Activated naive CD4-positive, alpha-beta T cell treated with anti-CD3 and anti-CD28 coated beads, Interleukin-2, amount 10 ng/mL, durations not matched to agents 7 days and 5 days (primary cell): ENCODE measurements around the gene ANKRD11.
A peak's percentile ranks its signal among the peaks of the same experiment; 100 is the strongest.

ENCODE experiments used
- CTCF ChIA-PET: fragments of 350-600 bp; sonication (Branson Sonifier 250); formaldehyde crosslinking; loops from one replicate; lab custom pipeline; 2021; ENCODE audit warnings: antibody characterized with exemption; lab: Charles Lee
- DNase-seq: peaks from one replicate; pipeline ENCODE4 v3.0.0-alpha.2; 2020
- H3K27ac Mint-ChIP-seq: one replicate; pipeline ENCODE4 v1.8.0; 2021; ENCODE audit warnings: mild to moderate bottlenecking, moderate library complexity, mixed read lengths
- H3K27me3 Mint-ChIP-seq: one replicate; pipeline ENCODE4 v1.8.0; 2021; ENCODE audit warnings: mild to moderate bottlenecking, mixed read lengths
- H3K36me3 Mint-ChIP-seq: one replicate; pipeline ENCODE4 v1.8.0; 2021; ENCODE audit warnings: mixed read lengths
- H3K4me1 Mint-ChIP-seq: one replicate; pipeline ENCODE4 v1.8.0; 2021; ENCODE audit warnings: mixed read lengths
- H3K4me3 Mint-ChIP-seq: one replicate; pipeline ENCODE4 v1.8.0; 2021; ENCODE audit warnings: mild to moderate bottlenecking, moderate library complexity, mixed read lengths
- H3K9me3 Mint-ChIP-seq: one replicate; pipeline ENCODE4 v1.8.0; 2021; ENCODE audit warnings: mixed read lengths

ANKRD11 gene

GRCh38 chr16:89288577-89288844, 201.8 kb downstream of the ANKRD11 start:
- Mint-ChIP-seq H3K27me3 (no peaks in the 10 kb centered on the region), H3K27ac (no peak overlapping the region), H3K9me3 (no peaks in the 10 kb centered on the region)

GRCh38 chr16:89287777-89288576, 202.4 kb downstream of the ANKRD11 start:
- peaks cover 20% of the 10 kb centered on the region for H3K36me3 Mint-ChIP-seq
- no peaks in the 10 kb centered on the region for H3K27me3 Mint-ChIP-seq
- CTCF ChIA-PET: interaction anchor here (0.6 to 2.4 kb wide), 5 partner anchors 11 to 48 kb away, joined by 3 to 6 read pairs (median 5); no protein-coding TSS in a partner anchor
- no peaks in the 10 kb centered on the region for H3K9me3 Mint-ChIP-seq
- no peak overlapping the region for H3K4me3 Mint-ChIP-seq
- DNase-seq: no peak
- no peak overlapping the region for H3K27ac Mint-ChIP-seq
- H3K4me1 Mint-ChIP-seq: peaks cover 4% of the 10 kb centered on the region

More at GRCh38 chr16:89288577-89288844, 201.8 kb downstream of the ANKRD11 start:
- H3K36me3 Mint-ChIP-seq: peaks cover 20% of the 10 kb centered on the region
- no peak for DNase-seq
- peaks cover 4% of the 10 kb centered on the region for H3K4me1 Mint-ChIP-seq
- H3K4me3 Mint-ChIP-seq: no peak overlapping the region
- CTCF ChIA-PET: interaction anchor here (0.6 to 2.4 kb wide), 10 partner anchors 11 to 220 kb away, joined by 3 to 7 read pairs (median 4); partner anchors contain the start of gene SPG7

- H3K4me1 Mint-ChIP-seq: peaks cover 4% of the 10 kb centered on the region
- H3K4me3 Mint-ChIP-seq: no peak overlapping the region
- peak overlapping the region; percentile 30 for H3K27ac Mint-ChIP-seq
- peaks cover 20% of the 10 kb centered on the region for H3K36me3 Mint-ChIP-seq
- no peaks in the 10 kb centered on the region for H3K9me3 Mint-ChIP-seq
- no peaks in the 10 kb centered on the region for H3K27me3 Mint-ChIP-seq
- DNase-seq: no peak
- CTCF ChIA-PET: no interaction called here
These were observed 204.3 kb downstream of the ANKRD11 start for GRCh38 chr16:89286096-89286495.

- no peak overlapping the region for H3K27ac Mint-ChIP-seq
- H3K9me3 Mint-ChIP-seq: no peaks in the 10 kb centered on the region
- peaks cover 21% of the 10 kb centered on the region for H3K36me3 Mint-ChIP-seq
- H3K4me1 Mint-ChIP-seq: peaks cover 4% of the 10 kb centered on the region
- H3K27me3 Mint-ChIP-seq: no peaks in the 10 kb centered on the region
- H3K4me3 Mint-ChIP-seq: no peak overlapping the region
- DNase-seq: no peak
- CTCF ChIA-PET: no interaction called here
These were observed 205.0 kb downstream of the ANKRD11 start for GRCh38 chr16:89285381-89285780.

DNA sequence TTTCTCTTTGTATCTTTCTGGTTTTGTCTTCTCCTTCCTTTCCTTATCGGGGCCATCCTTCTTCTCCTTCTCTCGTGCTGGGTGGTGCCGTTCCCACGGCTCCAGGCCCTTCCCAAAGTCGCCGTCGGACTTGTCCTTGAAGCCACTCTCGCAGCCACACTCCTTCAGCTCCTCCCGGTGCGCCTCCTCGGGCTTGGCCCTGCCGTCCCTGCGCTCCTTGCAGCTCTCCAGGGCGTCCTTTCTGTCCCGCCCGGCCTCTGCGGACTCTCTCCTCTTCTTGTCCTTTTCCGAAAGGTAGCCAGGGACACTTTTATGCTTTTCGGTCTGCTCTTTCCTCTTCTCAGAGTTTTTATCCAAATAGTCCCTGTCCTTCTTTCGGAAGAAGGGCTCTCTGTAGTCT, 206.9 kb downstream of the ANKRD11 start:
- no peaks in the 10 kb centered on the region for H3K9me3 Mint-ChIP-seq
- H3K36me3 Mint-ChIP-seq: peaks cover 15% of the 10 kb centered on the region
- no peak overlapping the region for H3K27ac Mint-ChIP-seq
- no peak for DNase-seq
- H3K4me3 Mint-ChIP-seq: no peak overlapping the region
- H3K4me1 Mint-ChIP-seq: no peaks in the 10 kb centered on the region
- no peaks in the 10 kb centered on the region for H3K27me3 Mint-ChIP-seq
- CTCF ChIA-PET: no interaction called here

GRCh38 chr16:89282523-89282922, 207.8 kb downstream of the ANKRD11 start:
- Mint-ChIP-seq H3K36me3 (peaks cover 14% of the 10 kb centered on the region), H3K4me3 (no peak overlapping the region), H3K27me3 (no peaks in the 10 kb centered on the region), H3K4me1 (no peaks in the 10 kb centered on the region), H3K27ac (no peak overlapping the region), H3K9me3 (no peaks in the 10 kb centered on the region)
- CTCF ChIA-PET: no interaction called here
- no peak for DNase-seq

DNA sequence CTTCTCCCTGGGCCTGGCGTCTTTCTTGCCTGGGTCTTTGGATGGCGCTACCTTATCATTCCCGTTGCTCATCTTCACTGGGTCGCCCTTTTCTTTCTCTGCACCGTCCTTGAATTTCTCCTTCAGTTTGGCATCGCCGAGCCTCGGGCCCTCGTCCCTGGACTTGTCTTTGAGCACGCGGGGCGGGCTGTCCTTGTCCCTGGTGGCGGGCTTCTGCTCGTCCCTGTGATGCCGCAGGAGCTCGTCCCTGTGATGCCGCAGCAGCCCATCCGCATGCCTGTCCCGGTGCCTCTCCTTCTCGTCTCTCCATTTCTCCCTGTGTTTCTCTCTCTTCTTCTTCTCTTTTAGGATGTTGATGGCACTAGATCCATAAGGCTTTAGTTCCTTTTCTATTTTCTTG, 208.5 kb downstream of the ANKRD11 start:
- CTCF ChIA-PET: no interaction called here
- Mint-ChIP-seq H3K27me3 (no peaks in the 10 kb centered on the region), H3K4me1 (no peaks in the 10 kb centered on the region), H3K27ac (no peak overlapping the region), H3K9me3 (no peaks in the 10 kb centered on the region), H3K36me3 (peaks cover 13% of the 10 kb centered on the region), H3K4me3 (no peak overlapping the region)
- DNase-seq: no peak

- peaks cover 9% of the 10 kb centered on the region for H3K36me3 Mint-ChIP-seq
- no peak for DNase-seq
- H3K9me3 Mint-ChIP-seq: no peaks in the 10 kb centered on the region
- H3K27ac Mint-ChIP-seq: no peak overlapping the region
- H3K4me3 Mint-ChIP-seq: no peak overlapping the region
- no peaks in the 10 kb centered on the region for H3K4me1 Mint-ChIP-seq
- CTCF ChIA-PET: no interaction called here
- H3K27me3 Mint-ChIP-seq: no peaks in the 10 kb centered on the region
These were observed 209.2 kb downstream of the ANKRD11 start for GRCh38 chr16:89281189-89281577.

GRCh38 chr16:89280546-89281188, 209.7 kb downstream of the ANKRD11 start:
- CTCF ChIA-PET: no interaction called here
- Mint-ChIP-seq H3K27me3 (no peaks in the 10 kb centered on the region), H3K27ac (no peak overlapping the region)

GRCh38 chr16:89279666-89280481, 210.5 kb downstream of the ANKRD11 start:
- H3K9me3 Mint-ChIP-seq: no peaks in the 10 kb centered on the region
- CTCF ChIA-PET: no interaction called here

More at GRCh38 chr16:89280546-89281188, 209.7 kb downstream of the ANKRD11 start:
- no peak for DNase-seq
- no peaks in the 10 kb centered on the region for H3K4me1 Mint-ChIP-seq
- no peak overlapping the region for H3K4me3 Mint-ChIP-seq
- peaks cover 12% of the 10 kb centered on the region for H3K36me3 Mint-ChIP-seq
- no peaks in the 10 kb centered on the region for H3K9me3 Mint-ChIP-seq

DNA sequence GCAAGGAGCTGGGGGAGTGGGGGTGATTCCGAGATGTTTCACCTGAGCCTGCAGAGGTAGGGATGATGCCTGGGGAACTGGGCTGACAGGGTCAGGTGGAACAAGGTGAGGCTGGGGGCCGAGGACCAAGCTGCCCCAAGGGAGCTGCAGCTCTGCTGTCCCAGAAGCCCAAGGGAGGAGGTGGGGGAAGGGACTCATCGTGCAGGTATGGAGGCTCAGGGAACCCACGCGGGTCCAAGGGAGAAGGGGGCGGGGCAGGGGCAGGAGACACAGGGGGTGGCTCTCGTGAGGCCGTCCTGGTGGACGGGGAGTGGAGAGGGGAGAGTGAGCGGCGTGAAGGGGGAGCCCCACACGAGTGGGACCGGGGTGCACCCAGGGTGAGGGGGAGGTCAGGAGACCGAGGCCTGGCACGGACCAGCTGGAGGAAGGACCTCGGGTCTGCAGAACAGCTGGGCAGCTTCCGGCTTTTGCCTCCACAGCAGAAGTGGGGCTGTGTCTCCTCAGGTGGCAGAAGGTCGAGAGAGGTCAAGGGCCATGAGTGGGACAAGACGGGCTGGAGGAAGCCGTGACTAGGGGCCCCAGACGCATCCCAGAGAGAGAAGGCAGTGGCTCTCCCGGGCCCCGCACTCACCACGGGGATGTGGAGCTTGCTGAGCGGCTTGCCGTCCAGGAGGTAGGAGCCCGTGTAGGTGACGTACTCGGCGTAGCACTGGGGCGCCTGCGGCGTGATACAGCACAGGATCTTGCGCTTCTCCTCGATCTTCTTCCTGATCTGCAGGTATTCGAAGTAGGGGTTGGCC, 211.7 kb downstream of the ANKRD11 start:
- no peaks in the 10 kb centered on the region for H3K9me3 Mint-ChIP-seq
- CTCF ChIA-PET: interaction anchor here (0.8 kb wide), 1 partner anchor 11 kb away, joined by 4 read pairs; no protein-coding TSS in a partner anchor
- DNase-seq: no peak
- H3K27me3 Mint-ChIP-seq: no peaks in the 10 kb centered on the region
- H3K4me1 Mint-ChIP-seq: no peaks in the 10 kb centered on the region
- no peak overlapping the region for H3K4me3 Mint-ChIP-seq
- H3K27ac Mint-ChIP-seq: peak overlapping the region; percentile 42
- H3K36me3 Mint-ChIP-seq: peaks cover 22% of the 10 kb centered on the region

More at GRCh38 chr16:89279666-89280481, 210.5 kb downstream of the ANKRD11 start:
- Mint-ChIP-seq H3K4me3 (no peak overlapping the region), H3K4me1 (no peaks in the 10 kb centered on the region), H3K36me3 (peaks cover 16% of the 10 kb centered on the region), H3K27me3 (no peaks in the 10 kb centered on the region), H3K27ac (no peak overlapping the region)
- no peak for DNase-seq

GRCh38 chr16:89277641-89278341, 212.6 kb downstream of the ANKRD11 start:
- H3K4me1 Mint-ChIP-seq: no peaks in the 10 kb centered on the region

GRCh38 chr16:89277049-89277448, 213.3 kb downstream of the ANKRD11 start:
- H3K27ac Mint-ChIP-seq: no peak overlapping the region
- CTCF ChIA-PET: interaction anchor here (1.3 kb wide), 1 partner anchor 11 kb away, joined by 3 read pairs; no protein-coding TSS in a partner anchor
- H3K27me3 Mint-ChIP-seq: no peaks in the 10 kb centered on the region

More at GRCh38 chr16:89277641-89278341, 212.6 kb downstream of the ANKRD11 start:
- Mint-ChIP-seq H3K27me3 (no peaks in the 10 kb centered on the region), H3K27ac (peak overlapping the region; percentile 45), H3K9me3 (no peaks in the 10 kb centered on the region), H3K36me3 (peaks cover 31% of the 10 kb centered on the region), H3K4me3 (no peak overlapping the region)
- CTCF ChIA-PET: interaction anchor here (1.3 kb wide), 1 partner anchor 11 kb away, joined by 3 read pairs; no protein-coding TSS in a partner anchor
- no peak for DNase-seq

More at GRCh38 chr16:89277049-89277448, 213.3 kb downstream of the ANKRD11 start:
- Mint-ChIP-seq H3K4me1 (no peaks in the 10 kb centered on the region), H3K36me3 (peaks cover 37% of the 10 kb centered on the region), H3K9me3 (no peaks in the 10 kb centered on the region), H3K4me3 (no peak overlapping the region)
- no peak for DNase-seq
